HG03039 (cell line): Measurements from ENCODE around the gene NPBWR2.

Source experiments
- ATAC-seq: cut with Tn5 transposase; IDR thresholded peaks from one replicate; pipeline ENCODE4 v1.9.1; 2021; ENCODE audit warnings: mild to moderate bottlenecking, moderate library complexity; ENCODE audit not compliant: unreplicated experiment

NPBWR2 gene, protein sequence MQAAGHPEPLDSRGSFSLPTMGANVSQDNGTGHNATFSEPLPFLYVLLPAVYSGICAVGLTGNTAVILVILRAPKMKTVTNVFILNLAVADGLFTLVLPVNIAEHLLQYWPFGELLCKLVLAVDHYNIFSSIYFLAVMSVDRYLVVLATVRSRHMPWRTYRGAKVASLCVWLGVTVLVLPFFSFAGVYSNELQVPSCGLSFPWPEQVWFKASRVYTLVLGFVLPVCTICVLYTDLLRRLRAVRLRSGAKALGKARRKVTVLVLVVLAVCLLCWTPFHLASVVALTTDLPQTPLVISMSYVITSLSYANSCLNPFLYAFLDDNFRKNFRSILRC

DNA sequence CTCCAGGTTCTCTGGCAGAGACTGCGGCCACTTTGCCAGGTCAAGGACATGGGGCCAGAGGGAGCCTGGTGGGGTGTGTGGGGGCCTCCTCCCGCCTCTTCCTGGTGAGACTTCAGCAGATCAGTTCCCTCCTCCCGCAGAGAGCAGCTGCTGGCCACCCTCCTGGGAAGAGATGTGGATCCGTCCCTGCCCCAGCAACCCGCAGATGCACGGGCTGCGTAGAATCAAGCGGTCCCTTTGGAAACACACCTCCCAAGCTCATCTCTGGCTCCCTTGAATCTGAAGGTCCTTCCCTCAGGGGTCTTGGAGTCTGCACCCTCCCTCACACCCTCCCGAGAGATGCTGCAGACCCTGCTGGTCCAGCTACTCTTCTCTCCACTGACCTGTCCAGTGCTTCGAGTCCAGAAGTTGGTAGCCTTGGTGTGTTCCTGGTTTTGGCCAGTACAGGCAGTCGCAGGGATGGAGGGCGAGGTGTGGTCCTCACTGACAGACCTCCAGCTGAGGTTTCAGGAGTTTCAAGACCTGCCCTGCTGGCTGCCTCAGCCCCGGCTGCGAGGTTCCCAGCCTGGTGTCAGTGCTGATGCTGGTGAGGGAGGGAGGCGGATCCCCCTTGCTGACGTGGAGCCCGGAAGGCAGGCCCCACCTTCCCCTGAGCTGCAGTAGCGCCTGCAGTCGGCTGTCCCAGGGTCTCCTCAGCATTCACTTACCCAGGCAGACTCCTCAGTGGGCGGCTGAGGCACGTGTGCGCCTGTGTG is at the start of gene NPBWR2:
NPBWR2 (minus strand) TSS at position 585 of the 755 bp plus-strand sequence. CDS start 734 bp downstream, outside the sequence.
- ATAC-seq = no peak

DNA sequence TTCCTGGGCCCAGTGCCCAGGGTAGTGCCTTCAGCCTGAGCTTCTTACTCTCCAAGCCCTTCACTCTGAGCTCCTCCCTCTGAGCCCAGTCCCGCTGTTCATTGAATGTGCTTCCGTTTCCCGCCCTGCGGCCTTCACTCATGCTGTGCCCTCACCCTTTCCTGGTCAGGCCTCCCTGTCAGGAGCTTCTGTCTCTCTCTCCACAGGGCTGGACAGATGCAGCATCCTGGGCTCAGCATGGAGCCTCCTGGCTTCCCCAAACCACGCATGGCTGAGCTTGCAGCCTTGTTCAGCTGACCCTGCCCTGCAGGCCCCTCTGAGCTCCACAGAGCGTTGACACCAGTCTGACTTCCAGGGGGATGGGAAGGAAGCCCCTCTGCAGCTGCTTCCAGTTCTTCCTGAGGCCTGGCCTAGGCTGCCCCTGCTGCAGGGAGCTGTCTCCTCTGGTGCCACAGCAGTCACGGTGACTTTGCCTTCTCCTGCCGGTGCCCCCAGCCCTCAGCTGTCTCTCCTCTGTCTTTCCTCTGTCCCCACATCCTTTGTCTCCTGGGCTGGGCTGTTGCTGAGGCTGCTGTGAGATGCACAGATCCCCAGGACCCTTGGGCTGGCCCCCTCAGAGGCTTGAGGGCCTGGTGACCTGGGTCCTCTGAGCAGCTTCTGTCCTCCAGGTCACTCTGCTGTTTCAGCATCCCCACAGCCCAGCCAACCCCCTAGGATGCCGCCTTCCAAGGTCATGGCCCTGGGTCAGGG is 48.9 kb upstream of the NPBWR2 start:
- ATAC-seq = no peak

DNA sequence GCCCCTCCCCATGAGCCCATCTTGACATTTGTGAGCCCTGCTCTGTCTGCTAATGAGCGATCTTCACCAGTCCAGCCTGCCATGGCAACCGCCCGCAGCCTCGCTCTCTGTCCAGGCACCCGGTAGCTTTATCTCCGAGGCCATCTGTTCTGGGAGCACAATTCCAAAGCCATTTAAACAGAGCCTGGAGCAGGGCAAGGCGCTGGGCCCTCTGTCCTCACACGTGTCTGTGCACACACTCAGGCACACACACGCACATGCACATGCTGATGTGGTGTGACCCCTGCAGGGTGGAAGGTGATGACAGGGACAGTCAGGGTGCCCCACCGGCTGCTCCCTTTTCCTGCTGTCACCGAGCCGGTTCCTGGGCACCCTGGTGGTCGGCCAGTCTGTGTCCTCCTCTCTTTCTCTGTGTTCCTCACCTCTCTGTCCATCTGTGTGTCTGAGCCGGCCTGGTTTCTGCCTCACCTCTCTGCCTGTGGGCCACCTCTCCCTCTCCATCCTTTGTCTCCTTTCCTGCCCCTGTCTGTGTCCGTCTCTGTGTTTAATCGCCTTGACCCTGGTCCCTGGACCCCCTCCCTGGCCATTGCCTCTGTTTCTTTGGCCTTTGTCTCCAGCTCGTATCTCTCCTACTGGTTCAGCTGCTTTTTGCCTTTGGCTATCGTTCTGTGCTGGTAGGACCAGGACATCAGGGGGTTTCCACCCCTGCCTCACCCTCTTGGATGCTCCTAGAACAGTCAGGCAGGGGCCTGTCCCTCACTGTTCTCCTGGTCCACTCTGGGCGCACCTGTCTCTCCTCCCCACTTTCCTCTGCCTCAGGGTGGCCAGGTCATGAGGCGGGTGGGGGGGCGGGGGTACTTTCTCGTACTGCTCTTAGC is 48.1 kb upstream of the NPBWR2 start:
- no peak for ATAC-seq

DNA sequence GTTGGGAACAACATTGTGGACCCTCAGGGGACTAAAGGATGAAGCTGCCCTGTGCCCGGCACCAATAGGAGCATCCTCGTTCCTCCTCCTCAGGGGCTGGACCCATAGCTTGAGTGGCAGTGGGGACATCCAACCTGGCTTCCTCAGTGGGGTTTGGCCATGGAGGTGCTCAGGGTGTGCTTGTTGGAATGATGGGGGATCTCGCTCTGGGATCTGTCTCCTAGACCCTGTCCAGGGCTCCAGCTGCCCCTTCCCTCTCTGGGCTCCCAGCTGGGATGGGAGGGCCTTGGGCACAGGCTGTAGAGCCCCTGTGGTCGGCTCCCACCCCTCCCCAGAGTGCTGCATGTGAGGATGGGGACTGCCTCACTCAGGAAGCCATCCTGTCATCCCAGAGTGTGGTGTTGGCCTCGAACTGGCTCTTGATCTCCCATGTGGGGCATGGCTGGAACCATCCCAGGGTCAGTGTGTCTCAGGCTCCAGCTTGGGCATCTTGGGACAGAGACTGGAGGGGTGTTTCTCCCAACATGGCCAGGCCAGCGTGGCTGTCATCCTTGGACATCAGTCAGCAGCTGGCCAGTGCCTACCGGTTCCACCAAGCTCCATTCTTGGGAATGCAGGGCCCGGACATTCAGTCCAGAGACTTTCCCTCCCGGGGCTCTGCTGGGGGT is 47.4 kb upstream of the NPBWR2 start:
- ATAC-seq = no peak

DNA sequence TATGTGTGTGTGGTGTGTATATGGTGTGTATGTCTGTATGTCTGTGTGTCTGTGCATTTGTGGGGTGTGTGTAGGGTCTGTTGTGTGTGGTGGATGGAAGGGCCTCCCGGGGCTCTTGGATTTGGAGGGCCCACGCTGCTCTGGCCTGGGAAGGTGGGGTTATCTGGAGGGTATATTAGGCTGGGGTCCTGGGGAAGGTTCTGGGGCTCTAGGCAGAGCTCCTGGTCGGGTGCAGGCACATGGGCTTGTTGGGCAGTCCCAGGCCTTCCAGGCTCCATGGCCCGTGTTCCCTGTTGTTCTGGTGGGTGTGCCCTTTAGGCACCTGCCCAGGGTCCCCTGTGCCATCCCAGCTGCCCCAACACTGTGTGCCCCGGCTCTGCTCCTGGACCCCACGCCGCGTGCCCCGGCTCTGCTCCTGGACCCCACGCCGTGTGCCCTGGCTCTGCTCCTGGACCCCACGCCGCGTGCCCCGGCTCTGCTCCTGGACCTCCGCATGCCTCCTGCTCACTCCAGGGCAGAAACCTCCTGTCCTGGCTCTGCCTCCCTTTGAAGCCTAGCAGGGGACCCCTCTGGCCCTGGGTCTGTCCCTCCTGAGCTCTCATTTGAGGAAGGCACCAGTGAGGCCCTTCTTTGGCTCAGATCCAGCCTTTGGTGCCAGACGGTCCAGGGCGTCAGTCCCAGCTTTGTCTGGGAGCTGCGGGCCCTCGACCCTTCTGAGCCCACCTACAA is 46.7 kb upstream of the NPBWR2 start:
- no peak for ATAC-seq

DNA sequence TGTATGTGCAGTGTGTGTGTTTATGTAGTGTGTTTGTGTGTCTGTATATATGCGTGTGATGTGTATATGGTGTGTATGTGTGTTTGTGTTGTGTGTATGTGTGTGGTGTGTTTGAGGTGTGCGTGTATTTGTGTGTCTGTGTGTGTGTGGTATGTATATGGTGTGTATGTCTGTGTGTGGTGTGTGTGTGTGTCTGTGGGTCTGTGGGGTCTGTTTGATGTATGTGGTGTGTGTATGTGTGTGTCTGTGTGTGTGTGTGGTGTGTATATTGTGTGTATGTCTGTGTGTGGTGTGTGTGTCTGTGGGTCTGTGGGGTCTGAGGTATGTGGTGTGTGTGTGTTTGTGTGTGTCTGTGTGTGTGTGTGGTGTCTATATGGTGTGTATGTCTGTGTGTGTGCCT is 46.0 kb upstream of the NPBWR2 start:
- ATAC-seq = no peak

DNA sequence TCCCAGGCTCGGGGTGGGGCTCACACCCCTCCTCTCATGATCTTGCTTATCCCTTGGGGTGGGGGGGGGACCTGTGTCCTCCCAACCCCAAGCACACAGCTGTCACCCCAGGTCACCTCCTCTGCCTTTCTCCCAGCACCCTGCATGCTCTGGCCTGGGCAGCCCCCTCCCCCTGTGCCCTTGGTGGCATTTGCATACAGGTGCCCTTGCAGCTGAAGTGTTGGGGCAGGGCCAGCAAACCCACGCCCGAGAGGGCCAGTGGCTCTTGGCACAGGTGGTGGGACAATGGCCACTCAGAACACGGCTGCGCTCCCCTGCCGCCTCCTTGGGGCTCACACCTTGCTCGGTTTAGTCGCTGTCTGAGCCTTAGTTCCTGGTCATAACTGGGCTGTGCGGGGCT is 45.5 kb upstream of the NPBWR2 start:
- no peak for ATAC-seq

DNA sequence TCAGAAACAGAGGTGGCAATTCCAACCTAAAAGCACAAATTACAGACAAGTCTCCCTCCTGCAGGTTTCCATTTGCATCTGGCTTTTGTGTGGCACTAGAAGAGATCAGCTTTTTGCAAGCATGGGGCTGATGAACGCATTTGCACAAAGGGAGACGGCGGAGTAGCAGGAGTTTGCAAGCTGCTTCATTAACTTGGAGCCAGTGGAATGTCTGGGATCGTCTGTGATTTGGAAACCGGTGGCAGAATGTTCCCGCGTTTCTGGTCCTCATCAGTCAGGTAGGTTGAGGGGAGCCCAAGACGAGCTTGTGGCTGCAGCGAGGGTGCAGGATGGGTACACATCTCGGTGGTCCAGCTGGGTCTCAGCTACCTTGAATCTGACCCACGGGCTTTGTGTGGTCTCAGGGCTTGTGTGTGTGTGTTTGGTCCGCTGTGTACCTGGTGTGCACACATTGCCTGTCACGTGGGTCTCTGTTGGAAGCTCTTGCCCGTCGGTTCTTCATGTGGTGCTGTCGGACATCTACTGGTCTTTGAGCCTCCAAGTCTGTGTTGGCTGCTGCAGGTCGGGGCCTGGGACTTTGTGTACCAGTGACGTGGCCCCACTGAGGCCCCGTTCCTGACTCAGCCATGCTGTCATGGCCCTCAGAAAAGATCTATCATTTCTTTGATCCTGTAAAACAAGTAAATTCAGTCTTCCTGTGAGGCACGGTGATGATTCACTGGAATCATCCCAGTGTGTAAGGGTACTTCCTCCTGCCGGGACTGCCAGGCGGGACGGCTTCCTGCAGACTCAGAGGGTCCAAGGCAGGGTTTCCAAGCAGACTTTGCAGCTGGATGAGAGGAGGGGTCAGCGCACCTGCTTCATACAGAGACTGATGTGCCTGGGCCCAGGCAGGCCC is 44.5 kb upstream of the NPBWR2 start:
- no peak for ATAC-seq

DNA sequence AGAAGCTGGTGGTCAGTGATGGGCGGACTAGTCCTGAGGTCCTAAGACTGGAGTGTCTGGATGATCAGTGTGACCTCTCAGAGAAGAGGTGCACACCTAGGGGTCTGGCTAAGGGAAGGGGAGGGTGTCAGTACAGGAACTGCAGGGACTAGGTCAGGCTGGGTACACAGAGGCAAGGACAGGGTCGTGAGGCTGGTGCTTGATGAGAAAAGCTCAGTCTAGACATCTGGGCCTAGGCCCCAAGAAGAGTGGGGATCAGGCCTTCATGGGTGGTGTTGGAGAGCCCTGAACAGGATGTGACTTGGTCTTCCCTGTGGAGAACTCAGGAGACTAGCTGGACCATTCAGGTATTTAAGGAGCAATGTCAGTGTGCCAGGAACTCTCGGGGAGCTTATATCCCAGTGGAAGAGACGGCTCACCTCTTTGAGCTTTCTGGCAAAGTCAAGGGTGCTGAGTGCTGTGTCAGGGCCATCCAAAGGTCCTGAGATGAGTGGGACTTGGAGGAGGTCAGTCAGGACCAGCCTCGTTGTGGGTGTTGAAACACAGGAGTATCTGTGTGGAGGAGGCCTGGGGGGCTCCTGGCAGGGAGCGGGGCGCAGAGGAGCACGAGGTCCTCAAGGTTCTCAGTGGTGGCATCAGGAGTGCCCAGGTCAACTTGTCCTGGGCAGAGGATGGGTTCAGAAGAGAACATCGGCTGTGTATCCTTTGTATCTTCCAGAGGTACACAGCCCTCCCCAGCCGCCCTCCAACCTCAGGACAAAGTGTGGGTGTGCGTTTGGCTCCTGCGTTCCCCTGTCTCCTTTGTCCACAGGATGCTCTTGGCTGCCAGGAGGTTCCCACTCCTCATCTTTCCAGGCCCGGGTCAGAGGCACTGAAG is 43.6 kb upstream of the NPBWR2 start:
- ATAC-seq = no peak

DNA sequence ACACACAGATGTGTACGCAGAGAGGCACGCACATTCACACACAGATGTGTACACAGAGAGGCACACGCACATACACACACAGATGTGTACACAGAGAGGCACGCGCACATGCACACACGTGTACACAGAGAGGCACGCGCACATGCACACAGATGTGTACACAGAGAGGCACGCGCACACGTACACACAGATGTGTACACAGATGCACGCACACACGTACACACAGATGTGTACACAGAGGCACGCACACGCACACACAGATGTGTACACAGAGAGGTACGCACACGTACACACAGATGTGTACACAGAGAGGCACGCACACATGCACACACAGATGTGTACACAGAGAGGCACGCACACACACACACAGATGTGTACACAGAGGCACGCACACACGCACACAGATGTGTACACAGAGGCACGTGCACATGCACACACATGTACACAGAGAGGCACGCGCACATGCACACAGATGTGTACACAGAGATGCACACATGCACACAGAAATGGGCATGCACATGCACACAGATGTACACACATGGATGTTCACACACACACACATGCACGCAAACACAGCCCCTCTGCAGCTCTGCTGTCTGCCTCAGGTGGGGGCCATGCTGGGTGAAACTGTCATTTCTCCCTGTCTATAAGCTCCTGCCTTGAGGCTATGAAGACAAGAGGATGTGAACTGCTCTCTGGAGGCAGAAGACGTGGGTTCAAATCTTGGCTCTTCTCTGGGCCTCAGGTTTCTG is 42.6 kb upstream of the NPBWR2 start:
- ATAC-seq = no peak

DNA sequence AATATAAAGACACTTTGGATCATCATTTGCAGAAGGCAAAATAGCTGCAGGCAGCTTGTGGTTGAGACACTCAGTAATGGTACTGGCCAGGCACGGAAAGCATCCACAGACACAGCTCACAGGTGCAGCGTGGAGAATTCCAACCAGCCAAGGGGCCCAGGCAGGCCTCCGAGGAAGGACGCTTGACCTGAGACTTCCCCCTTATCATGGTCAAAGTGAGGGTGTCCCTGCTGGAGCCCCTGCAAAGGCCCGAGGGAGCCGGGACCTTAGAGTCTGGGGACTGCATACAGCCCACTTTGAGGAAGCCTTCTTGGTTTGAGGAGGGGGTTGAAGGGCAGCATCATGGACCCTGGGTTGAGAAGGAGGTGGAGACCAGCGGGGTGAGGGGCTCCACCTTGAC is 41.8 kb upstream of the NPBWR2 start:
- ATAC-seq = no peak

DNA sequence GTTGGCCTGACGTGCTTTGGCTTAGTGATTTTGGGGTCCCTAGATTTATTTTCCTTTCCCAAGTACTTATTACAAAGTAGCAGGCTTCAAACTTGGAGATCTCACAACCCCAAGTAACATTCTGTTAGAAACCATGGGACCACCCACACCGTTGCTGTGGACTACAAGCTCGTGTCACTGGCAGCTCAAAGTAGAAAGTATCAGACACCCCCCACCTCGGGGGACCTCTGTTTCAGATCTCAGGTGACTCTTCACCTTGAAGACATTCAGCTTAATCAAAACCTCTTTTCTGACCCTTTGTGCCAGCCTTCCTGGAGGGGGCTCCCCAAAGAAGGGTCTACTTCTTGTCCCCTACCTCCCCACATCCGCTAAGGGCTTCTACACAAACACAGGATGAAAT is 41.2 kb upstream of the NPBWR2 start:
- no peak for ATAC-seq

DNA sequence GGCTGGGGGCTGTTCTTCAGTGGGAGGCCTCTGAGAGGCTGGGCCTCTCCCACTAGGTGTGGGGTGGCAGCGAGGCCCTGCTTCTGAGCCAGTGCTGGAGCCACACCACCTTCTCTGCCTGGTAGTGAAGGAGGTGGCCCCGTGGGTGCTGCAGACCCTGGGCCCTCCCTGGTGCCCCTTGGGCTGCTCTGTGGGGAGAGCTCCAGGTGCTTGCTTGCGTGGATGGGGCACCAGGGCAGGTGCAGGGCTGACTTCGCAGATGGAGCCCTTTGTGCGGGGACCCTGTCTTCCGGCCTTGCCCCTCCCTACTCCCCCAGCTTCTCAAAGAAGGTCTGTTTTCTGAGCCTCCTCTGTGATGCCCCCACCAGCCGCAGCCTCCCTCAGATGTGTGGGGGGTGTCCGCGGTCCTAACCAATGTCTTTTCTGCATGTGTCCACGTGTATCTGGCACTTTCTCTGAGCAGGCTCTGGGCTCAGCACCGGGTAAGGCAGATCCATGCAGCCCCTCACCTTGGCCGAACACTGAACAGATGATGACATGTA is 39.6 kb upstream of the NPBWR2 start:
- no peak for ATAC-seq

DNA sequence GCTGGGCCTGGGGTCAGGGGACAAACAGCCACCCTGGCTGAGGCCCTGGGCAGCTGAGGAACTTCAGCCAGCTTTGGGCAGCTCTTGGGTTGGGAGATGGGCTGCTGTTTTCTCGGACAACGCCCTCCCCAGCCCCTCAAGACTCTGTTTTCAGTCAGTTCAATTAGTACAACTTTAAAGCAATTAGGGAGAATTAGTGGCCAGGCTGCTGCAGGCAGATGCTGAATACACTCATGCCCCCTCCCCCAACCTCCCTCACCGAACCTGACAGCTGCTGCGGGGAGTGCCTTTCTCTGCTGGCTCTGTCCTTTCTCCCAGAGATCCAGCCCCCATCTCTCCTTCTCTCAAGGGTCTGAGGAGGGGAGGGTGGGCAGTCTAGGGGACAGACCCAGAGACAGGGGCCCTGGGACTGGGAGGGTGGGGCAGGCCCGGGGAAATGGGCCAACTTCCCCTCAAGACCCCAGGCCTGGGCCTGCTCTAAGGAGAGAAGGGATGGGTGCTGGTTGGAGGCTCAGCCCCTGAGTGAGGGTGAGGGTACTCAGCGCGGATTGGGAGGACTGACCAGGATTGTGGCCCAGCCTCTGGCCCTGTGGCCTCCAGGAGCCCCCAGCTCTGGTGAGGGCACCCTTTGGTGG is 39.1 kb upstream of the NPBWR2 start:
- ATAC-seq = no peak

DNA sequence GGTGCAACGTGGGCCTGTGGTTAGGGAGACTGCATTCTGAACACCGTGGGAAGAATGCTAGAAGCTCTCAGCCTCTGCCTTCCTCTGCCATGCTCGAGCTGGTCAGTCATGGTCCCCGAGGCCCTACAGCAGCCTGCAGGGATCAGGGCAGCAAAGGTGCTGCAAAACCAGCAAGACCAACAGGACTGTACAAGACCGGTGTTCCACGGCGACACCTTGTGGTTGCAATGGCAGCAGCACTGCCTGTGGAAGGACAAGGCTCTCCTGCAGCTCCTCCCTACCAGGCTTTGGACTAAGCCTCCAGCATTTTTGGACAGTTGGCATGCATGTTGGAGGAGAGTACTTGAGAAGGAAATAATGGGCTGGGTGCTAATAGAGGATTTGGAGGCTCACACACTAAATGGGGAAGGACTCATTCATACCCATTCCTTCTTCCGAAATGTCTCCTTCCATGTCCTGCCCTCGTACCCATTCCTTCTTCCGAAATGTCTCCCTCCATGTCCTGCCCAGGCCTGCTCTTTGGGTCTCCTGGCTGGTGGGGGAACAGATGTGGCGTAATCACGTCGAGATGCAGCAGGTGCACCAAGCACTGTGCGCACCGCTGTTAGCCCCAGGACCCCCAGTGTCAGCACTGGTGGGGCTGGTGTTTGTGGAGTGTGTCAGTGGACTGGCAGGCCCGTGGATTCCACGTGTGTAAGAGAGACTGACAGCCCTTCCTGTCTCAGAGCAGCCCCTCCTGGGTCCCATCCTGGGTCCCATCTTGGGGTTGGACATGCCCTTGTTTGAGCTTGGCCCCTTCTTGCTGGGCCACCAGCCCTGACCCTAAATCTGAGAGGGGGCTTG is 38.3 kb upstream of the NPBWR2 start:
- ATAC-seq = no peak
